ENCODE results near the gene GALNT10. TPM values are rescaled to one million over a fixed set of nuclear protein-coding genes. Genes with fewer than 3 reads are reported as not detected.

Gene GALNT10
- total RNA-seq, 1 donor from 2014 or later, result 52.3 TPM

DNA sequence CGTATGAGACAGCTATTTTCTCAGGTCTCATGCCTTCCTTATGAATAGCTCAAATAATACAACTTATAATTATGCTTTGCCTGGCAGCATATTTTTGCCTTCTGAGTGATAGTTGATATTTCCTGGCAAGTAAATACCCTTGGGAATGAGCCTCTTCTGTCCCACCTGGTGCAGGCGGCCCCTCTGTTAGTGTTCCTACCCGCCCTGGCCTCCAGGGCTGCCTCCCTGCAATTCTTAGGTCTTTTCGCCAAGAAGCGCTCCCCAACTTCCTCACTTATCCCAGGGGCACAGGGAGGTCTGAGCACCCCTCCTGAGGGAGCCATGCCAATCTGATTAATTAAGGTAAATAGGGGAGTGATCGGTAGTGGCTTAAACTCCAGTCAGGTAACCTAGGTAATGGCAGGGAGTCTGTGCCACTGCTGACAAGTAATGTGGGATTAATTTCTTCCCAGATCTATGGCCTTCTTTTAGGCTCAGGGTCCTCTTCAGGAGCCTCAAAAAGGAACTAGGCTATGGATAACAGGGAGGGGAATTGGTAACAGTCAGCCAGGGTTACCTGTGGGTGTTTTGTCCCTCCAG, 81.5 kb downstream of the GALNT10 start:
- Histone ChIP-seq H3K27me3 (no peaks in the 10 kb centered on the region), H3K27ac (peak overlapping the region in 1 of 2 donors; percentile 23)
- intact Hi-C loops (cut with DNase I), result no loop called here

DNA sequence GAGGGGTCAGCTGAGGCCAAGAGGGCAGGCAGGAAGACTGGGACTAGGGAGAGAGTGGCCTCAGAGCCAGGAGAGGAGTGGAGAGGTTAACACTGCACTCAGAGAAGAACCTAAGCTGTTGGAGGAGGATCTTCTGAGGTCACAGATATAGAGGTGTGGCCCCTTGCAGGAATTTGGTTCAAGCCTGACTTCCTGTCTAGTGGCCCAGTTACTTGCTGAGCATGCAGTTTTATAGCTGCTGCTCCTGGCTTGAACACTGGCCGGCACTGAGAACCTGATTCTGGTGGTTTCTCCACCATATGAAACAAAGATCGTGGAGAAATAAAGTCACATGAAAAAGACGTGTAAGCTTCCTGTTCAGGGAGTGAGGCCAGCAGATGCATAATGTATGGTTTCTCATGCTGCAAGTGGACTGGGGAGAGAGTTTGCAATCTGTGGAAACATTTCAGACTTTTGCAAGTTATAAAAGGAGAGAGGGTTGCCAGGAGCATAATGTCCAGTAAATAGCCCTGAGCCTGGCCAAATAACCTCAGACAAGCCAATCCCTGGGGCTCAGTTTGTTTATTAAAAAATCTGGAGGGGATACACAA, 82.6 kb downstream of the GALNT10 start:
- TF ChIP-seq, protein P1, sequence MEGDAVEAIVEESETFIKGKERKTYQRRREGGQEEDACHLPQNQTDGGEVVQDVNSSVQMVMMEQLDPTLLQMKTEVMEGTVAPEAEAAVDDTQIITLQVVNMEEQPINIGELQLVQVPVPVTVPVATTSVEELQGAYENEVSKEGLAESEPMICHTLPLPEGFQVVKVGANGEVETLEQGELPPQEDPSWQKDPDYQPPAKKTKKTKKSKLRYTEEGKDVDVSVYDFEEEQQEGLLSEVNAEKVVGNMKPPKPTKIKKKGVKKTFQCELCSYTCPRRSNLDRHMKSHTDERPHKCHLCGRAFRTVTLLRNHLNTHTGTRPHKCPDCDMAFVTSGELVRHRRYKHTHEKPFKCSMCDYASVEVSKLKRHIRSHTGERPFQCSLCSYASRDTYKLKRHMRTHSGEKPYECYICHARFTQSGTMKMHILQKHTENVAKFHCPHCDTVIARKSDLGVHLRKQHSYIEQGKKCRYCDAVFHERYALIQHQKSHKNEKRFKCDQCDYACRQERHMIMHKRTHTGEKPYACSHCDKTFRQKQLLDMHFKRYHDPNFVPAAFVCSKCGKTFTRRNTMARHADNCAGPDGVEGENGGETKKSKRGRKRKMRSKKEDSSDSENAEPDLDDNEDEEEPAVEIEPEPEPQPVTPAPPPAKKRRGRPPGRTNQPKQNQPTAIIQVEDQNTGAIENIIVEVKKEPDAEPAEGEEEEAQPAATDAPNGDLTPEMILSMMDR (IDR thresholded peaks at IDR 0.05), result no peak
- H3K36me3 ChIP-seq, result no peaks in the 10 kb centered on the region
- H3K4me1 ChIP-seq, result peaks cover 0 to 14% of the 10 kb centered on the region in 2 donors
- H3K9me3 ChIP-seq, result no peaks in the 10 kb centered on the region
- H3K27ac ChIP-seq, result peak overlapping the region in 1 of 2 donors; percentile 23
- no peak overlapping the region for H3K4me3 ChIP-seq
- no peak for DNase-seq (ENCODE audit: low spot score in 2 of 2)
- H3K27me3 ChIP-seq, result no peaks in the 10 kb centered on the region
- intact Hi-C loops (cut with DNase I), result no loop called here

More for the DNA sequence above, 81.5 kb downstream of the GALNT10 start:
- H3K4me3 ChIP-seq, result no peak overlapping the region
- peaks cover 0 to 17% of the 10 kb centered on the region in 2 donors for H3K4me1 ChIP-seq
- H3K36me3 ChIP-seq, result no peaks in the 10 kb centered on the region
- no peak for DNase-seq (ENCODE audit: low spot score in 2 of 2)
- TF ChIP-seq, protein P1 (IDR thresholded peaks at IDR 0.05), result no peak
- H3K9me3 ChIP-seq, result no peaks in the 10 kb centered on the region

- Histone ChIP-seq H3K4me1 (peaks cover 0 to 14% of the 10 kb centered on the region in 2 donors), H3K27ac (no peak overlapping the region)
These were observed 83.7 kb downstream of the GALNT10 start for GRCh38 chr5:154273963-154274827.

DNA sequence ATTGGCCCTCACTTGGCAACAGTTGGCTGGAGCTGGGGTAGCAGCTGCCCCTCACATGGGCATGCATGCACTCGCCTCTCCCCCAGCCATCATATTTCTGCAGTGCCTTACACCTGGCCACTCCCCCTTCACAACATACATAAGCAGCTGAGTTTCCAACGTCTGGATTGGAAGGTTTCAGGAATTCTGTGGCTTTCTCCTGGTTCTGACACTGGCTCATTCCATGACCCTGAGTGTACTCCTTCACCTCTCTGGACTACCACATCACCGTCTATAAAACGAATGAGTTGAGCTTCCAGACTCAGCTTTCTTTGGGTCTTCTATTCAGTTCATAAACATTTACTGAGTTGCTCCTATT, 84.3 kb downstream of the GALNT10 start:
- Histone ChIP-seq H3K4me3 (no peak overlapping the region), H3K27me3 (no peaks in the 10 kb centered on the region), H3K27ac (no peak overlapping the region), H3K9me3 (no peaks in the 10 kb centered on the region), H3K36me3 (no peaks in the 10 kb centered on the region), H3K4me1 (peaks cover 0 to 14% of the 10 kb centered on the region in 2 donors)
- TF ChIP-seq, protein P1 (IDR thresholded peaks at IDR 0.05), result no peak
- intact Hi-C loops (cut with DNase I), result no loop called here
- no peak for DNase-seq (ENCODE audit: low spot score in 2 of 2)

More at GRCh38 chr5:154273963-154274827, 83.7 kb downstream of the GALNT10 start:
- no peaks in the 10 kb centered on the region for H3K27me3 ChIP-seq
- no peaks in the 10 kb centered on the region for H3K9me3 ChIP-seq
- H3K36me3 ChIP-seq, result no peaks in the 10 kb centered on the region
- intact Hi-C loops (cut with DNase I), result no loop called here
- H3K4me3 ChIP-seq, result no peak overlapping the region
- TF ChIP-seq, protein P1 (IDR thresholded peaks at IDR 0.05), result no peak
- DNase-seq (ENCODE audit: low spot score in 2 of 2), result no peak

DNA sequence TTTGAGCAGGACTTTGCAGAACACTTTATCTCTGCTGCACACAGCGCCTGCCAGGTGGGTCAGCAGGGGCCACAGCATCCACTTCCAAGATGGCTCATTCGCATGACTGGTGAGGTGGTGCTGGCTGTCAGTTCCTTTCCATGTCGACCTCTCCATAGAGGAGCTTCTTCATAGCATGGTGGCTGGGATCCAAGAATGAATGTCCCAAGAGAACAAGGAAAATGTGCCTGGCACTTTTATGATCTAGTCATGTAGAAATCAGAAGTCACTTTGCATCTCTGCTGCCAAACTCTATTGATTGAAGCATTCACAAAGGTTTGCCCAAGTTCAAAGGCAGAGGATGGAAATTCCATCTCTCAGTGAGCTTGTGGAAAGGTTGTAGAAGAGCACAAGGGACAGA, 85.0 kb downstream of the GALNT10 start:
- Histone ChIP-seq H3K4me1 (peaks cover 0 to 14% of the 10 kb centered on the region in 2 donors), H3K36me3 (no peaks in the 10 kb centered on the region), H3K27ac (no peak overlapping the region), H3K4me3 (no peak overlapping the region), H3K27me3 (no peaks in the 10 kb centered on the region), H3K9me3 (no peaks in the 10 kb centered on the region)
- TF ChIP-seq, protein P1 (IDR thresholded peaks at IDR 0.05), result no peak
- no peak for DNase-seq (ENCODE audit: low spot score in 2 of 2)
- intact Hi-C loops (cut with DNase I), result no loop called here
